Caki2 (cell line): Measurements from ENCODE around the gene CCM2. TPM values are rescaled to one million over a fixed set of nuclear protein-coding genes. Genes with fewer than 3 reads are reported as not detected.

ENCODE experiments used
- DNase-seq: peaks from one replicate; pipeline ENCODE4 v3.0.0-alpha.2; 2015; ENCODE audit warnings: low read depth
- in situ Hi-C: cut with HindIII; loops from 2 replicates; pipeline ENCODE4 v1.10.0; 2016; ENCODE audit warnings: low sequenced_read_pairs, low pct_unique_long_range_greater_than_20kb, mixed read lengths
- total RNA-seq: library from RNA; depleted of rRNA; stranded (reverse); fragments of >200 nt; shearing (Covaris generic); gene quantifications from 2 replicates; pipeline ENCODE4 v1.2.3, GENCODE V29; 2014; ENCODE audit warnings: low replicate concordance; rRNA removed

The CCM2 gene
- 74.6 and 81.5 TPM in 2 replicates for total RNA-seq

GRCh38 chr7:45000093-45001032 is at the start of gene CCM2:
Gene CCM2 (plus strand): TSS chr7:45000201. CDS start chr7:45000334, 133 bp downstream.
- peak; percentile 22 for DNase-seq
- in situ Hi-C loops = no loop called here

GRCh38 chr7:44953156-44953555 is 46.8 kb upstream of the CCM2 start:
- in situ Hi-C loops = no loop called here
- no peak for DNase-seq

DNA sequence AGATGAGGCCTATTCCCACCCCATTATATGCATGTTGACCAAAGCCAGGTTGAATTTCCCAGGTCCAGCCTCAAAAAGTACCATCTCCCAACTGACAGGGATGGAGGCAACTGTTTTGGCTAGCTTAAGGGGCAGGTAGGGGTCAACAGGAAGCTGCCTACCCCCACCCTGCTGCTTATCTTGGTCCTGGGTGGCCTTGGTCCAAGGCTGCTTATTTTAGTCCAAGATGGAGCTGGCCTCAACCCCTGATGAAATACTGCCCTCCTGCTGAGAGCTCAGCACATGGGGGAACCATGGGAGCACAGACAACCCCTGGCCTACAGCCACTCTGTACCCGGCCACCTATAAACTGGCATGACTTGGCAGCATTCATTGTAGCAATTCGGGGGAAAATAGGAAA is 44.3 kb upstream of the CCM2 start:
- no peak for DNase-seq
- in situ Hi-C loops = no loop called here

DNA sequence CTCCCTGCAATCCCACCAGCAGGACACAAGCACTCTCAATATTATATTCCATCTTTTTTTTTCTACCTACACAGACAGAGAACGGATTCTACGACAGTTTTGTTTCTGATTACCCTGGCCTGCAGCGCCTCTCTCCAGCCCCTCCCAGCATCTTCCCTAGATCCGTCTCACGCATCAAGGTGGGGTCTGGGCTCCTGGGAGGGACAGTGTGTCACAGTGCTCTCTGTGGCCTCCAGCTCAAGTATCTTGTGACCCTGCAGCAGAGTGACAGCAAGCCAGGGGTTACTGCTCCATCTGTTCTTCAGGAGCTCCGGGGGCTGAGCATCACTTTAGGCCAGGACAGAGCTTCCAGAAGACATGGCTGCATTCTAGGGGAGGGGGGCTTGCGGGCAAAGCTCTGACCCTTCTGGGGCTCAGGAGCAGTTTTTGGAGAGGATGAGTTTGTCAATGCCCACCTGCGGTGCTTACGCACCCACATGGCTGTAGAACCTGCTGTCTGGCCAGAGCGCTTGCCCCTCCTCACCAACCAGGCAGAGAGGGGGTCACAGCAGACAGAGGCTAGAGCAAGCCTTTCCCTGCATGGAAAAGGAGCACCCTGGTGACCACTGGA is 43.7 kb upstream of the CCM2 start:
- DNase-seq = no peak
- in situ Hi-C loops = no loop called here

DNA sequence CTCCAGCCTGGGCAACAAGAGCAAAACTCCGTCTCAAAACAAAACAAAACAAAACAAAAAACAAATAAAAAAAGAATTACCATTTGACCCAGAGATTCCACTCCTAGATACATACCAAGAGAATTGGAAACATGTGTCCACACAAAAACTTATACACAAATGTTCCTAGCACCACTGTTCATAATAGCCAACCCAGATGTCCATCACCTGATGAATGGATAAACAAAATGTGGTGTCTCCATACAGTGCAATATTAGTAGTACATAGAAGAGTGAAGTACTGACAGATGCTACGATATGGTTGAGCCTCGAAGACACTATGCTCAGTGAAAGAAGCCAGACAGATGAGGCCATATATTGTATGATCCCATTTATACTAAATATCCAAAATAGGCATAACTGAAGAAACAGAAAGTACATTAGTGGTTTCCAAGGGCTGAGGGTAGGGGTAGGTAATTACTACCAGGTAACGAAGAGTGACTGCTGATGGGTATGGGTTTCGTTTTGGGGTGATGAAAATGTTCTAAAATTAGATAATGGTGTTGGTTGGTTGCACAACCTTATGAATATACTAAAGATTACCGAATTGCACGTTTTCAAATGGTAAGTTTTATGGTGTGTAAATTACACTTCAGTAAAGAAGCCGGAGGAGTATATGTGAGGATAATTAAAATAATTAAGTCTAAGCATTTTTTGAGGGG is 41.2 kb upstream of the CCM2 start:
- in situ Hi-C loops = no loop called here

DNA sequence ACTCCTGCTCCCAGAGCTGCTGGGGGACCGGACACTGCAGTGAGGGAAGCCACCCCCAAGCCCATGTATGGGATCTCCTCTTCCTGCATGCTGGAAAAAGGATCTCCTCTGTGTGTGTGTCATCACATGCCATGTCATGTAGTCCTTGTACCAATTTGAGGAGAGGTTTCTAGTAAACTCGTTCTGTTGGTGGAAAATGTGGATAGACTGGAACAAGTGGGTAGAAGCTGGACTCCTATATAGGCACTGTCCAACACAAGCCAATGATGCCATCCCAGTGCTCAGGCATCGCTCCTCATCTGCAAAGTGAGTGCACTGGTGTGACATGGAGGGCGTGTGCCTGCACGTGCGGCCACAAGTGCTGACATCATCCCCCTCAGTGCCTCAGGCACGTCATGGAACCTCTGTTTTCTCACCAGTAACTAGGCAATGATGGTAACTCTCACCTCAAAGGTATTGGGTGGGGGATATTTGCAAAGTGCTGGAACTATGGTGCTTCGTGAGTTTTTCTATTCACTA is 40.5 kb upstream of the CCM2 start:
- no peak for DNase-seq
- in situ Hi-C loops = no loop called here

More for the DNA sequence above, 41.2 kb upstream of the CCM2 start:
- DNase-seq = no peak

DNA sequence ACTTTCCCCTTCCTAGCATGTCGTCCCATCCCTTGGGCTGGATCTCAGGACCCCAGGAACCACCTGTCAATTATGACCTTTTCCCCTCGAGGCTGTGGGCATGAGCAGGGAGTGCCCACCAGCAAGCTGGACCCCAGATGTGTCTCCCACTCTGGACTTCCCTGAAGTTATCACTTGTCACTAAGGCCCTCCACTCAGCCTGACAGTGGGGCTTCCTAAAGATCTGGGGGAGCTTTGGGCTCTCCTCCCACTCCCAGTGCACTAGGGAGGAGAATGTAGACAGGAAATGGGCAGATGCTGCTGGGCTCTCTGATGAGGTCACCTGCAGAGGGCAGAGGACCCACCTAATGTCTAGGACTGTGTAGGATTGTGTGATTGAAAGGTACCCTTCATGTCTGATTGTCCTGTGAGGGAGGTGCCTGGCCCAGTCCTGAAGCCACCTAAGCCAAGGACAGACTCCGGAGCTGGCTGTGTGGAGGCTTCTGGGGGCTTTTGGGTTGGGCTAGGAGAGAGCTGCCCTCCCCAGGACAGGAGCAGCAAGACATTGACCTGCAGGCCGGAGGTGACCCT is 39.9 kb upstream of the CCM2 start:
- no peak for DNase-seq
- in situ Hi-C loops = no loop called here

GRCh38 chr7:44961844-44962482 is 38.0 kb upstream of the CCM2 start:
- DNase-seq = no peak
- in situ Hi-C loops = no loop called here

DNA sequence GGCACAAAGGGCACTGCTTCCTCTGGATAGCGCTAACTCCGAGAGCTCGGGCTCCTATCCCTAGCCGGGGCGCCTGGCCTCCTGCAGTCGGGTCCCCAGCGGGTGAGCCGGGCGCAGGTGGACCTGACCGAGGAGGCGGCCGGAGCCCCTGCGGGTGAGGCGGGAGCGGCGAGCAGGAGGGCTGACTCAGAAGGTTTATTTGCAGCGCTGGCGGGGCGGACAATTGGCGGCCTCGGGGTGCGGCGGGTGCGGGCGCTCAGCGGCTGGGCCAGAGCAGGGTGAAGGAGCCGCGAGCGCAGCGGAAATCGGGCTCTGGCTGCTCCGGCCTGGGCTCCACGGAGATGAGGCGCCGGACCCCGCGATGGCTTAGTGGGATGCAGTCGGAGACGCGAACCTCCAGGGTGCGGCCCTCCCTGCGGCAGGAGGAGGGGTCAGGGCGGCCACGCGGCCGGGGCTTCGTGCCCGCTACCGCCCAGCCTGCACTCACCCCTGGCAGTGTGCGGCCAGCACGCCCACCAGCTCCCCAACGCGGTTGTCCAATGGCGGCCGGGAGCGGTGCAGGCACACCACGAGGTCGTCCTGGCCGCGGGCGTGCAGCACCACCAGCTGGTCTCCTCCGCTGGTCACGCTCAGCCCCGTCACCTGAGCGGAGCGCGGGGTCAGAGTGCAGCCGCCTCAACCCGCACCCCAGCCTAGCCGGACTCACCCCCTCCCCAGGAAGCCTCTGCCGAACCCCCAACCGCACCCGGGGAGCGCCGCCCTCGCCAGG is 37.3 kb upstream of the CCM2 start:
- DNase-seq = no peak
- in situ Hi-C loops = no loop called here

DNA sequence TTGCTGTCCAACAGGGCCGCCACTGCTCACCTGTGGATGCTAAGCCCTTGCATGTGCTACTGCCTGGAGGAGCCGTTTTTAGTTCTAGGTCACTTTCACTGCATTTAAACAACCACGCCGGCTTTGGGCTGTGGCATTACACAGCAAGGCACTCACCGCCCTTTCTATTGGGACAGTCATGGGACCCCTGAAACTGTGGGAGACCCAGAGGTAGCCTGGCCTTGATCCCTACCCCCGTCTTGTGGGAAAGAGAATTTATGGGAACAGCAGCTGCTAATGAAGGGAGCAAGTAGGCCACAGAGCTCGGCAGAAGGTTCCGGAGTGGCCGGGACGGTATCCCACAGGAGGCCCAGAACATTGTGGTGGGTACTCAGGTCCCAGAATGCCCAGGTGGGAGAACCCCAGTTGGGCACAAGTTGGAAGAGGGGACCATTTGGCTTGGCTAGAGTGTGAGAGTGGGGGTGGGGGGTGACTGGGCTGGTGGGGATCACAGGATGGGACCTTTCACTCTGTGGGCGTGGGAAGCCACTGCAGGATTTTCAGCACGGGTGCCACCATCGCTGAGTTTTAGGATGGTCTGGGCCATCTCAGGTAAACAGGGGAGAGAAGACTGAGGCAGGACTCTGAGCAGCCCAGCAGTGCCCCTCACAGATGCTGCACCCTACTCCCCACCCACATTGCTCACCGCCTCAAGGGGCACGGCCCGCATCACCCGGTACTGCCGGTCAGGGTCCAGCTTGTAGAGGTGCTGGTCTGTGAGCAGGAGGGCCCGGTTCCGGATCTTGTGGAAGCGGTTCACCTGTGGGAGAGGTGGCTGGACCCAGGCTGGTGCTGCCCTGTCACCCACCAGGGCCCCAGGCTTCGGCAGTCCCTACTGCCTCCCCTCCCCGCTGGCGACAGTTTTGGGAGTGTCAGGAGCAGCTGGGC is 36.4 kb upstream of the CCM2 start:
- in situ Hi-C loops = no loop called here
- no peak for DNase-seq

GRCh38 chr7:44964384-44964830 is 35.6 kb upstream of the CCM2 start:
- in situ Hi-C loops = no loop called here
- DNase-seq = no peak

GRCh38 chr7:44964831-44965440 is 35.1 kb upstream of the CCM2 start:
- DNase-seq = no peak
- in situ Hi-C loops = no loop called here

GRCh38 chr7:44965441-44965903 is 34.5 kb upstream of the CCM2 start:
- DNase-seq = no peak
- in situ Hi-C loops = no loop called here

DNA sequence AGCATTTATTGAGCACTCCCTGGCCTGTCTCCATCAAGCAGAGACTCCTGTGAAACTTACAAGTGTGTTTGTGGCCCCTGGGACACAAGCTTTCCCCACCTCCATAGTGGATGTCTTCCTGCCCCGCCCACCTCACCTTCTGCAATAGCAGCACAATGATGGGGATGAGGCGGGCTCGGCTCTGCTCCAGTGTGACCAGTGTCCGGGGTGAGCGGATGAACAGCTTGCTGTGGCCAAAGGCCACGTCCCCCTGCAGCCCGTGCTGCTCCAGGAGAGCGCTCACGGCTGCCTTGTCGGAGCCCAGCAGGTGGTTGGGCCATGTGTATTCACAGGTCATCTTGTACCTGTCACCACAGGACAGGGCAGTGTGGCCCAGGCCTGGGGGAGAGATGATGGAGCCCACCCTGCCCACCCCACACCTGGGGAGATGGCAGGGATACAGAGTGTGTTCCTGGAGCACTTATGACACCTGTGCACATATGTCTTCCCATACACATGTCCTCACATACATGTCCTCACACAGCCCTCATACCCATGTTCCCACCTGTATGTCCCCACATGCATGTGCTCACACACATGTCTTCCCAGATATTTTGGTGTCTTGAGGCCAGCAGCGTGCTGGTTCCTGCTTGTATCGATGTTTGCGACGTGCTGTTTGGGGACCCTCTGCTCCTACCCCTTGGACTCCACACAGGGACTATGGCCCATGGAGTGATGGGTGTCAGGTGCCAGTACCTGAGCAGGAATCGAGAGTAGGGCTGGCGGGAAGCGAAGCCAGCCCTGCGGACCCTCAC is 33.9 kb upstream of the CCM2 start:
- in situ Hi-C loops = no loop called here

More for the DNA sequence above, 33.9 kb upstream of the CCM2 start:
- DNase-seq = no peak
